H9 (cell line): Measurements from ENCODE around the gene RALGAPA1. TPM values are rescaled to one million over a fixed set of nuclear protein-coding genes. Genes with fewer than 3 reads are reported as not detected.

Source experiments
- DNase-seq: peaks from one replicate; pipeline ENCODE4 v3.0.0-alpha.2; 2017
- H2AFZ ChIP-seq: one replicate; pipeline ENCODE4 v1.6.1; 2013; ENCODE audit warnings: mild to moderate bottlenecking, low read length, control low read depth, moderate library complexity
- H2AK5ac ChIP-seq: 2 replicates; pipeline ENCODE4 v1.6.1; 2013; ENCODE audit warnings: low read length, control low read depth, mixed read lengths; ENCODE audit not compliant: insufficient read length
- H2BK120ac ChIP-seq: one replicate; pipeline ENCODE4 v1.6.1; 2013; ENCODE audit warnings: low read depth, mild to moderate bottlenecking, low read length, control low read depth, inconsistent platforms; ENCODE audit not compliant: poor library complexity, severe bottlenecking
- H2BK12ac ChIP-seq: 2 replicates; pipeline ENCODE4 v1.6.1; 2013; ENCODE audit warnings: low read length, control low read depth, mixed read lengths, low read depth; ENCODE audit not compliant: insufficient read length
- H2BK15ac ChIP-seq: 2 replicates; pipeline ENCODE4 v1.6.1; 2013; ENCODE audit warnings: low read depth, low read length, control low read depth
- H2BK20ac ChIP-seq: one replicate; pipeline ENCODE4 v1.6.1; 2013; ENCODE audit warnings: low read depth, mild to moderate bottlenecking, low read length, control low read depth, inconsistent platforms; ENCODE audit not compliant: poor library complexity, severe bottlenecking
- H2BK5ac ChIP-seq: 2 replicates; pipeline ENCODE4 v1.6.1; 2013; ENCODE audit warnings: low read length, control low read depth, mixed read lengths; ENCODE audit not compliant: insufficient read length
- H3K14ac ChIP-seq: 2 replicates; pipeline ENCODE4 v1.6.1; 2013; ENCODE audit warnings: low read length, control low read depth; ENCODE audit not compliant: insufficient read depth
- H3K18ac ChIP-seq: 2 replicates; pipeline ENCODE4 v1.6.1; 2013; ENCODE audit warnings: low read depth, mild to moderate bottlenecking, mixed read lengths, low read length, control low read depth; ENCODE audit not compliant: insufficient read length
- H3K23ac ChIP-seq: 2 replicates; pipeline ENCODE4 v1.6.1; 2013; ENCODE audit warnings: low read length, control low read depth, mixed read lengths, low read depth; ENCODE audit not compliant: insufficient read length
- H3K23me2 ChIP-seq: 2 replicates; pipeline ENCODE4 v1.6.1; 2013; ENCODE audit warnings: low read depth, mild to moderate bottlenecking, mixed read lengths, low read length, control low read depth; ENCODE audit not compliant: insufficient read length, poor library complexity, severe bottlenecking
- H3K27ac ChIP-seq: 2 replicates; pipeline ENCODE4 v1.5.1; 2013; ENCODE audit warnings: low read length, control low read depth, mixed read lengths, low read depth; ENCODE audit not compliant: insufficient read length
- H3K27me3 ChIP-seq: 2 replicates; pipeline ENCODE4 v1.6.1; 2013; ENCODE audit warnings: low read length, control low read depth, inconsistent platforms; ENCODE audit not compliant: insufficient read depth
- H3K4ac ChIP-seq: 2 replicates; pipeline ENCODE4 v1.6.1; 2013; ENCODE audit warnings: low read depth, mild to moderate bottlenecking, control low read depth, inconsistent platforms, low read length, moderate library complexity
- H3K4me1 ChIP-seq: 2 replicates; pipeline ENCODE4 v1.6.1; 2013; ENCODE audit warnings: low read length, control low read depth, inconsistent platforms; ENCODE audit not compliant: insufficient read depth
- H3K4me2 ChIP-seq: 2 replicates; pipeline ENCODE4 v1.6.1; 2013; ENCODE audit warnings: low read length, control low read depth, mixed read lengths; ENCODE audit not compliant: insufficient read length, insufficient read depth
- H3K56ac ChIP-seq: 2 replicates; pipeline ENCODE4 v1.6.1; 2013; ENCODE audit warnings: low read depth, mild to moderate bottlenecking, mixed read lengths, low read length, control low read depth; ENCODE audit not compliant: insufficient read length
- H3K79me1 ChIP-seq: 2 replicates; pipeline ENCODE4 v1.6.1; 2013; ENCODE audit warnings: low read depth, mild to moderate bottlenecking, moderate library complexity, low read length, control low read depth, inconsistent platforms; ENCODE audit not compliant: insufficient read depth, poor library complexity, severe bottlenecking
- H3K79me2 ChIP-seq: 2 replicates; pipeline ENCODE4 v1.6.1; 2013; ENCODE audit warnings: low read length, control low read depth, inconsistent platforms; ENCODE audit not compliant: insufficient read depth
- H3K9ac ChIP-seq: 2 replicates; pipeline ENCODE4 v1.6.1; 2013; ENCODE audit warnings: low read length, control low read depth, mixed read lengths; ENCODE audit not compliant: insufficient read length; ENCODE audit errors: extremely low read depth
- H3K9me3 ChIP-seq: one replicate; pipeline ENCODE4 v1.6.1; 2013; ENCODE audit warnings: low read depth, low read length, inconsistent platforms; ENCODE audit not compliant: control insufficient read depth
- H3T11ph ChIP-seq: one replicate; pipeline ENCODE4 v1.6.1; 2013; ENCODE audit warnings: mild to moderate bottlenecking, low read length, control low read depth, inconsistent platforms
- H4K20me1 ChIP-seq: one replicate; pipeline ENCODE4 v1.6.1; 2013; ENCODE audit not compliant: control insufficient read depth, insufficient read length, insufficient read depth
- H4K5ac ChIP-seq: 2 replicates; pipeline ENCODE4 v1.6.1; 2013; ENCODE audit warnings: low read depth, mild to moderate bottlenecking, mixed read lengths, low read length, control low read depth; ENCODE audit not compliant: insufficient read length
- H4K8ac ChIP-seq: replicated peaks from 2 replicates; pipeline ENCODE4 v1.6.1; 2013; ENCODE audit warnings: low read length, control low read depth, mixed read lengths, low read depth; ENCODE audit not compliant: insufficient read length
- H4K91ac ChIP-seq: 2 replicates; pipeline ENCODE4 v1.6.1; 2013; ENCODE audit warnings: low read depth, mild to moderate bottlenecking, moderate library complexity, mixed read lengths, low read length, control low read depth; ENCODE audit not compliant: insufficient read length
- H3K27ac Mint-ChIP-seq, 3 experiments: 2 replicates in 2 of 3; 3 replicates in 1 of 3; pipeline ENCODE4 v1.8.0; 2020 to 2021; ENCODE audit warnings: mixed read lengths in 3 of 3, mild to moderate bottlenecking in 1 of 3, moderate library complexity in 1 of 3
- H3K27me3 Mint-ChIP-seq: 2 replicates; pipeline ENCODE4 v1.8.0; 2021; ENCODE audit warnings: low read depth, mild to moderate bottlenecking, moderate library complexity, mixed read lengths
- H3K36me3 Mint-ChIP-seq, 3 experiments: 2 replicates in 2 of 3; 3 replicates in 1 of 3; pipeline ENCODE4 v1.8.0; 2020 to 2021; ENCODE audit warnings: low read depth in 3 of 3, mixed read lengths in 3 of 3; ENCODE audit not compliant: insufficient read depth in 1 of 3
- H3K4me1 Mint-ChIP-seq, 2 experiments: 2 replicates each; pipeline ENCODE4 v1.8.0; 2020; ENCODE audit warnings: mixed read lengths in 2 of 2
- H3K4me3 Mint-ChIP-seq, 2 experiments: 2 replicates in 1 of 2; 3 replicates in 1 of 2; pipeline ENCODE4 v1.8.0; 2020 to 2021; ENCODE audit warnings: mild to moderate bottlenecking in 2 of 2, mixed read lengths in 2 of 2, moderate library complexity in 1 of 2
- H3K9me3 Mint-ChIP-seq, 2 experiments: 2 replicates in 1 of 2; 3 replicates in 1 of 2; pipeline ENCODE4 v1.8.0; 2020; ENCODE audit warnings: mild to moderate bottlenecking in 2 of 2, mixed read lengths in 2 of 2, moderate library complexity in 1 of 2
- CTCF ChIP-seq: fragments of 200-600 bp; sonication (generic); conservative IDR thresholded peaks from 3 replicates; pipeline ENCODE4 v1.8.0; 2021; ENCODE audit warnings: antibody characterized with exemption, mild to moderate bottlenecking
- WGBS: extraction: QIAGEN DNeasy Blood & Tissue Kit; methylation state at CpG from one replicate; pipeline ENCODE4 v1.1.7; 2013; ENCODE audit warnings: missing lambda C conversion rate, low lambda C conversion rate, mixed read lengths; ENCODE audit not compliant: insufficient read length; ENCODE audit errors: extremely low coverage; 5-methylcytosine and 5-hydroxymethylcytosine counted together
- total RNA-seq: library from RNA; stranded (reverse); gene quantifications from 2 replicates; pipeline ENCODE4 v1.2.1, GENCODE V29; 2021

The RALGAPA1 gene
- total RNA-seq, 1 experiment from 2014 or later: 29.8 TPM

- no peak for DNase-seq
- no peak overlapping the region for H3K27ac ChIP-seq
- no peak overlapping the region for H2AFZ ChIP-seq
- no peak overlapping the region for H3K18ac ChIP-seq
- no peak overlapping the region for H2BK12ac ChIP-seq
- no peak overlapping the region for H2BK20ac ChIP-seq
- H3K4me1 Mint-ChIP-seq: peaks cover 7% of the 10 kb centered on the region in 2 experiments
- H2BK120ac ChIP-seq: no peak overlapping the region
- peaks cover 0 to 7% (median 0%) of the 10 kb centered on the region in 3 experiments; a peak in 2 of 7 replicates for H3K36me3 Mint-ChIP-seq
- H4K20me1 ChIP-seq: no peaks in the 10 kb centered on the region
- H3K4me2 ChIP-seq: no peak overlapping the region
- H3K27ac Mint-ChIP-seq: no peak overlapping the region
- H2BK5ac ChIP-seq: no peak overlapping the region
- no peaks in the 10 kb centered on the region for H3K9me3 ChIP-seq
- no peak overlapping the region for H3K14ac ChIP-seq
- TF ChIP-seq CTCF: no peak
- no peaks in the 10 kb centered on the region for H3K27me3 ChIP-seq
- no peak overlapping the region for H4K91ac ChIP-seq
- H4K8ac ChIP-seq: no peak overlapping the region
- no CpG with 5 or more reads among the region's 4 CpGs for whole genome bisulfite sequencing
- H3K4me1 ChIP-seq: no peaks in the 10 kb centered on the region
- no peaks in the 10 kb centered on the region for H3K79me1 ChIP-seq
- no peaks in the 10 kb centered on the region for H3K27me3 Mint-ChIP-seq
- no peak overlapping the region for H3K9ac ChIP-seq
- H2AK5ac ChIP-seq: no peak overlapping the region
- H3K23ac ChIP-seq: no peak overlapping the region
- H3K4me3 Mint-ChIP-seq: no peak overlapping the region
- H3K23me2 ChIP-seq: no peaks in the 10 kb centered on the region
- no peak overlapping the region for H4K5ac ChIP-seq
- H3K79me2 ChIP-seq: no peaks in the 10 kb centered on the region
- H3K56ac ChIP-seq: no peak overlapping the region
- H3K4ac ChIP-seq: no peak overlapping the region
- H3K9me3 Mint-ChIP-seq: no peaks in the 10 kb centered on the region
- no peak overlapping the region for H3T11ph ChIP-seq
- no peak overlapping the region for H2BK15ac ChIP-seq
Measured at GRCh38 chr14:35761922-35762321, 47.2 kb downstream of the RALGAPA1 start.
